Spleen (tissue), 11 donors: Measurements from ENCODE around the gene DDAH1. TPM values are rescaled to one million over a fixed set of nuclear protein-coding genes. Genes with fewer than 3 reads are reported as not detected.
"Not testable (repeated sequence)": the region's sequence is repeated elsewhere in the genome, so short reads cannot be mapped to it uniquely, and the experiment has no call there.

Experiments
- DNase-seq: peaks from one replicate; pipeline ENCODE4 v3.0.0-alpha.2; 2020
- H3K27ac ChIP-seq, 8 donors: fragments of 200-600 bp; sonication (generic) in 7 of 8; 1 replicate in 4 of 8; 2 replicates in 4 of 8; pipeline versions ENCODE4 v1.5.0 to v1.8.0; 2016 to 2021; ENCODE audit warnings: inconsistent platforms in 4 of 8, mild to moderate bottlenecking in 4 of 8, moderate library complexity in 1 of 8
- H3K27me3 ChIP-seq, 7 donors: fragments of 200-600 bp; sonication (generic) in 6 of 7; replicated peaks in 1 of 7; 1 replicate in 4 of 7; 2 replicates in 3 of 7; pipeline versions ENCODE4 v1.5.0 to v1.8.0; 2016 to 2021; ENCODE audit warnings: inconsistent platforms in 3 of 7, mild to moderate bottlenecking in 1 of 7
- H3K36me3 ChIP-seq, 6 donors: fragments of 200-600 bp; sonication (generic) in 5 of 6; 1 replicate in 4 of 6; 2 replicates in 2 of 6; pipeline versions ENCODE4 v1.5.0 to v1.8.0; 2016 to 2021; ENCODE audit warnings: inconsistent platforms in 2 of 6
- H3K4me1 ChIP-seq, 6 donors: fragments of 200-600 bp; sonication (generic) in 5 of 6; 1 replicate in 3 of 6; 2 replicates in 3 of 6; pipeline versions ENCODE4 v1.5.0 to v1.8.0; 2016 to 2021; ENCODE audit warnings: inconsistent platforms in 3 of 6
- H3K4me3 ChIP-seq, 8 donors: fragments of 200-600 bp; sonication (generic) in 7 of 8; 1 replicate in 4 of 8; 2 replicates in 4 of 8; pipeline versions ENCODE4 v1.5.0 to v1.8.0; 2016 to 2021; ENCODE audit warnings: inconsistent platforms in 4 of 8, mild to moderate bottlenecking in 4 of 8, moderate library complexity in 2 of 8
- H3K9me3 ChIP-seq, 8 donors: fragments of 200-600 bp; sonication (generic) in 7 of 8; 1 replicate in 4 of 8; 2 replicates in 4 of 8; pipeline versions ENCODE4 v1.5.0 to v1.8.0; 2016 to 2021; ENCODE audit warnings: inconsistent platforms in 4 of 8
- CTCF ChIP-seq, 11 experiments: fragments of 200-600 bp in 7 of 11; fragments of 450-650 bp in 4 of 11; sonication (generic) in 4 of 11; IDR thresholded peaks in 8 of 11; conservative IDR thresholded peaks in 3 of 11; 1 replicate in 7 of 11; 2 replicates in 4 of 11; pipeline versions ENCODE4 v1.4.0 to v1.8.0; 2016 to 2021; ENCODE audit warnings: antibody characterized with exemption in 11 of 11, inconsistent platforms in 4 of 11, mild to moderate bottlenecking in 1 of 11
- POLR2A ChIP-seq, 3 donors: fragments of 450-650 bp; IDR thresholded peaks; one replicate each; pipeline ENCODE4 v1.5.1; 2017; ENCODE audit warnings: antibody characterized with exemption in 3 of 3, mild to moderate bottlenecking in 1 of 3
- POLR2AphosphoS5 ChIP-seq, 3 donors: sonication (generic); formaldehyde crosslinking; IDR thresholded peaks; one replicate each; pipeline ENCODE4 v1.5.1; 2017; ENCODE audit warnings: antibody characterized with exemption in 3 of 3
- WGBS, 5 donors: extraction: QIAGEN DNeasy Blood & Tissue Kit in 3 of 5; methylation state at CpG; one replicate each; pipeline versions ENCODE4 v1.1.5 to v1.1.7; 2013 to 2018; 5-methylcytosine and 5-hydroxymethylcytosine counted together
- intact Hi-C: fragments of 100-400 bp; cut with DNase I; formaldehyde crosslinking; loops from one replicate; pipeline ENCODE4 v1.15.0; 2023; ENCODE audit warnings: low total_unique reads
- polyA plus RNA-seq, 3 donors: library from polyadenylated mRNA; stranded (reverse); fragments of 200-250 nt; gene quantifications; one replicate each; pipeline ENCODE4 v1.2.1, GENCODE V29; 2013
- total RNA-seq, 7 donors: library from RNA; depleted of rRNA in 3 of 7; stranded (reverse); fragments of >200 nt in 3 of 7; fragmentation: NEBNext Ultra II Directional in 4 of 7; extraction: Animal tissue kit (Norgen Biotek cat#: 25700) in 4 of 7; gene quantifications; one replicate each; pipeline versions ENCODE4 v1.1.0 to v1.2.1, GENCODE V29; 2016 to 2021
- donor health status: healthy with polysubstance abuse.
- donor health status: DM: no; HTN: no; CAD: no; lungs with moderate emphysema.
- donor health status: DM: no; HTN: no; CAD: no.
- donor health status: Bipolar disorder and iron deficiency.
- donor health status: healthy.
- donor health status: DM: no; HTN: no; CAD: no.
- donor health status: DM: yes; HTN: yes; CAD: no.

Gene DDAH1
- total and polyA plus RNA-seq, 10 donors, result 1.8 to 19.8 (median 13.7) TPM

DNA sequence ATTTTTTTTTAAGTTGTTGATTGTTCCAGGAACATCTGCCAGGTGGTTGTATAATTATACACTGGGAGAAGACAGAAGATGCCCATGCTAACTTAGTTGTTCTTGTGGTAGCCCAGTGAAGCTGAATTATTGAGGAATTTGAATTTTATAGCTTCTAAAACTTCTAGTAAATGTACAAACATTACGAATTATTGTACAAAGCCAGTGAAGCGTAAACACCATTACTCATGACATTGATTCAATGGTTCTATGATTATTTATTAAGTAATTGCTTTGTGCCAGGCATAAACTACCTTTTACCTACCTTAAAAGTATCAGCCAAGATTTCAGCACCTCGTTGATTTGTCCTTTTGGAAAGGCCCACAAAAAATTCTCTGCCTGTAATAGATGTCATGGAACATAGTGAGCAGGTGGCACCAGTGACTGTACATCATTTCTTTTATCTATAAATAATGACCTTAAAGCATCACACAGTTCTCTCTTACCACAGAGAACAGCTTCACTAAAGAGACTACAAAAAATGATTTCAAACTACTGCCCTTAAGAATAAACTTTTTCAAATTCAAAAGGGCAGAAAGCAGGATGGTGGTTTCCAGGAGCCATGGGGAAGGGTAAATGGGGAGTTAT is 113.6 kb downstream of the DDAH1 start:
- DNase-seq, result no peak
- Histone ChIP-seq H3K36me3 (peaks cover 0 to 17% (median 0%) of the 10 kb centered on the region in 6 donors), H3K9me3 (no peaks in the 10 kb centered on the region), H3K27me3 (no peaks in the 10 kb centered on the region), H3K27ac (no peak overlapping the region), H3K4me1 (no peaks in the 10 kb centered on the region), H3K4me3 (no peak overlapping the region)
- intact Hi-C loops, result no loop called here
- 82 to 91% (median 84%) methylated on average over 3 of the region's 3 CpGs for WGBS, 5 donors
- TF ChIP-seq POLR2A (IDR thresholded peaks at IDR 0.05), result no peak
- no peak for TF ChIP-seq POLR2AphosphoS5 (IDR thresholded peaks at IDR 0.05)
- TF ChIP-seq CTCF (IDR thresholded peaks at IDR 0.05 in 8 of 11, conservative IDR thresholded peaks at IDR 0.05 in 3 of 11), result no peak

GRCh38 chr1:85349224-85349623 is 115.7 kb downstream of the DDAH1 start:
- Histone ChIP-seq H3K27me3 (no peaks in the 10 kb centered on the region), H3K27ac (no peak overlapping the region), H3K9me3 (no peaks in the 10 kb centered on the region), H3K4me1 (peaks cover 0 to under 1% (median 0%) of the 10 kb centered on the region in 6 donors), H3K36me3 (peaks cover 0 to 17% (median 0%) of the 10 kb centered on the region in 6 donors), H3K4me3 (no peak overlapping the region)
- WGBS, 5 donors, result 78 to 93% (median 85%) methylated on average over 3 of the region's 3 CpGs
- no peak for DNase-seq
- intact Hi-C loops, result no loop called here
- TF ChIP-seq POLR2A (IDR thresholded peaks at IDR 0.05) (no peak), CTCF (IDR thresholded peaks at IDR 0.05 in 8 of 11, conservative IDR thresholded peaks at IDR 0.05 in 3 of 11) (no peak), POLR2AphosphoS5 (IDR thresholded peaks at IDR 0.05) (no peak)

- DNase-seq, result no peak
- Histone ChIP-seq H3K4me3 (no peak overlapping the region), H3K36me3 (peaks cover 0 to 17% (median 0%) of the 10 kb centered on the region in 6 donors), H3K27ac (no peak overlapping the region), H3K4me1 (peaks cover 0 to 12% (median 0%) of the 10 kb centered on the region in 6 donors), H3K9me3 (no peaks in the 10 kb centered on the region), H3K27me3 (no peaks in the 10 kb centered on the region)
- WGBS, 5 donors, result 67 to 80% (median 70%) methylated on average over 2 of the region's 2 CpGs
- intact Hi-C loops, result no loop called here
- TF ChIP-seq POLR2A (IDR thresholded peaks at IDR 0.05), result no peak
- no peak for TF ChIP-seq POLR2AphosphoS5 (IDR thresholded peaks at IDR 0.05)
- no peak for TF ChIP-seq CTCF (IDR thresholded peaks at IDR 0.05 in 8 of 11, conservative IDR thresholded peaks at IDR 0.05 in 3 of 11)
Observed at GRCh38 chr1:85347908-85348307, 117.1 kb downstream of the DDAH1 start.

DNA sequence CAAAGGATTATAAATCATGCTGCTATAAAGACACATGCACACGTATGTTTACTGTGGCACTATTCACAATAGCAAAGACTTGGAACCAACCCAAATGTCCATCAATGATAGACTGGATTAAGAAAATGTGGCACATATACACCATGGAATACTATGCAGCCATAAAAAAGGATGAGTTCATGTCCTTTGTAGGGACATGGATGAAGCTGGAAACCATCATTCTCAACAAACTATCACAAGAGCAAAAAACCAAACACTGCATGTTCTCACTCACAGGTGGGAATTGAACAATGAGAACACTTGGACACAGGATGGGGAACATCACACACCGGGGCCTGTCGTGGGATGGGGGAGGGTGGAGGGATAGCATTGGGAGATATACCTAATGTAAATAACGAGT is 117.7 kb downstream of the DDAH1 start:
- 89 to 94% (median 91%) methylated on average over 4 of the region's 4 CpGs for WGBS, 5 donors

More for the DNA sequence above, 117.7 kb downstream of the DDAH1 start:
- H3K9me3 ChIP-seq, H3K27ac ChIP-seq, H3K27me3 ChIP-seq, DNase-seq, intact Hi-C loops, H3K4me3 ChIP-seq: not testable (repeated sequence)
- peaks cover 0 to 17% (median 0%) of the 10 kb centered on the region in 6 donors for H3K36me3 ChIP-seq
- peaks cover 0 to 12% (median 0%) of the 10 kb centered on the region in 6 donors for H3K4me1 ChIP-seq
